ENCODE results near the gene TJP3.
"Not testable (repeated sequence)": the region's sequence is repeated elsewhere in the genome, so short reads cannot be mapped to it uniquely, and the experiment has no call there.

The TJP3 gene

GRCh38 chr19:3757705-3758104 lies 49.5 kb downstream of the TJP3 start:
- H3K4me3 ChIP-seq (ENCODE audit: low read depth in 1 of 5, low read length in 5 of 5); H3K27ac ChIP-seq (ENCODE audit: low read depth, low read length); H3K9ac ChIP-seq (ENCODE audit: low read length in 5 of 5); H3K27me3 ChIP-seq (ENCODE audit: control insufficient read depth in 5 of 5, insufficient read depth in 4 of 5, low read length in 5 of 5); H3K9me3 ChIP-seq (ENCODE audit: control insufficient read depth in 5 of 5, low read length in 5 of 5): not testable (repeated sequence)
- Histone ChIP-seq H3K36me3 (ENCODE audit: control insufficient read depth in 5 of 5, insufficient read depth in 5 of 5, low read length in 5 of 5) (peaks cover 0 to 37% (median 19%) of the 10 kb centered on the region in 5 donors), H3K4me1 (ENCODE audit: control insufficient read depth in 5 of 5, insufficient read depth in 5 of 5, low read length in 5 of 5) (peaks cover 0 to 28% (median 25%) of the 10 kb centered on the region in 5 donors)

GRCh38 chr19:3758297-3758696 lies 50.1 kb downstream of the TJP3 start:
- not testable (repeated sequence) for H3K27me3 ChIP-seq (ENCODE audit: control insufficient read depth in 5 of 5, insufficient read depth in 4 of 5, low read length in 5 of 5); H3K9ac ChIP-seq (ENCODE audit: low read length in 5 of 5); H3K4me3 ChIP-seq (ENCODE audit: low read depth in 1 of 5, low read length in 5 of 5); H3K27ac ChIP-seq (ENCODE audit: low read depth, low read length); H3K9me3 ChIP-seq (ENCODE audit: control insufficient read depth in 5 of 5, low read length in 5 of 5)
- H3K36me3 ChIP-seq (ENCODE audit: control insufficient read depth in 5 of 5, insufficient read depth in 5 of 5, low read length in 5 of 5): peaks cover 0 to 31% (median 15%) of the 10 kb centered on the region in 5 donors
- H3K4me1 ChIP-seq (ENCODE audit: control insufficient read depth in 5 of 5, insufficient read depth in 5 of 5, low read length in 5 of 5): peaks cover 0 to 33% (median 28%) of the 10 kb centered on the region in 5 donors

- no peaks in the 10 kb centered on the region for H3K27me3 ChIP-seq (ENCODE audit: control insufficient read depth in 5 of 5, insufficient read depth in 4 of 5, low read length in 5 of 5)
- peaks cover 0 to 34% (median 30%) of the 10 kb centered on the region in 5 donors for H3K4me1 ChIP-seq (ENCODE audit: control insufficient read depth in 5 of 5, insufficient read depth in 5 of 5, low read length in 5 of 5)
- H3K4me3 ChIP-seq (ENCODE audit: low read depth in 1 of 5, low read length in 5 of 5): no peak overlapping the region
- H3K27ac ChIP-seq (ENCODE audit: low read depth, low read length): no peak overlapping the region
- H3K9ac ChIP-seq (ENCODE audit: low read length in 5 of 5): peak overlapping the region in 2 of 5 donors; percentile 38 to 56
- no peaks in the 10 kb centered on the region for H3K9me3 ChIP-seq (ENCODE audit: control insufficient read depth in 5 of 5, low read length in 5 of 5)
- peaks cover 0 to 19% (median 10%) of the 10 kb centered on the region in 5 donors for H3K36me3 ChIP-seq (ENCODE audit: control insufficient read depth in 5 of 5, insufficient read depth in 5 of 5, low read length in 5 of 5)
Observed at GRCh38 chr19:3759482-3760254, 51.5 kb downstream of the TJP3 start.

- peaks cover 0 to 27% (median 15%) of the 10 kb centered on the region in 5 donors for H3K36me3 ChIP-seq (ENCODE audit: control insufficient read depth in 5 of 5, insufficient read depth in 5 of 5, low read length in 5 of 5)
- H3K4me1 ChIP-seq (ENCODE audit: control insufficient read depth in 5 of 5, insufficient read depth in 5 of 5, low read length in 5 of 5): peaks cover 0 to 34% (median 30%) of the 10 kb centered on the region in 5 donors
- peak overlapping the region; percentile 78 to 96 (median 93) for H3K4me3 ChIP-seq (ENCODE audit: low read depth in 1 of 5, low read length in 5 of 5)
- no peaks in the 10 kb centered on the region for H3K27me3 ChIP-seq (ENCODE audit: control insufficient read depth in 5 of 5, insufficient read depth in 4 of 5, low read length in 5 of 5)
- peak overlapping the region; percentile 87 to 99 (median 98) for H3K9ac ChIP-seq (ENCODE audit: low read length in 5 of 5)
- H3K9me3 ChIP-seq (ENCODE audit: control insufficient read depth in 5 of 5, low read length in 5 of 5): no peaks in the 10 kb centered on the region
- peak overlapping the region; percentile 98 for H3K27ac ChIP-seq (ENCODE audit: low read depth, low read length)
Observed at GRCh38 chr19:3760871-3761361, 52.7 kb downstream of the TJP3 start.

- Histone ChIP-seq H3K4me3 (ENCODE audit: low read depth in 1 of 5, low read length in 5 of 5) (peak within 1 kb of the TSS; percentile 83 to 96 (median 96)), H3K9ac (ENCODE audit: low read length in 5 of 5) (peak within 1 kb of the TSS; percentile 90 to 99 (median 98)), H3K27me3 (ENCODE audit: control insufficient read depth in 5 of 5, insufficient read depth in 4 of 5, low read length in 5 of 5) (no peaks in the 10 kb centered on the region), H3K4me1 (ENCODE audit: control insufficient read depth in 5 of 5, insufficient read depth in 5 of 5, low read length in 5 of 5) (peaks cover 0 to 37% (median 30%) of the 10 kb centered on the region in 5 donors), H3K36me3 (ENCODE audit: control insufficient read depth in 5 of 5, insufficient read depth in 5 of 5, low read length in 5 of 5) (peaks cover 0 to 31% (median 18%) of the 10 kb centered on the region in 5 donors), H3K27ac (ENCODE audit: low read depth, low read length) (peak within 1 kb of the TSS; percentile 98), H3K9me3 (ENCODE audit: control insufficient read depth in 5 of 5, low read length in 5 of 5) (no peaks in the 10 kb centered on the region)
Observed at GRCh38 chr19:3761382-3762129, 53.4 kb downstream of the TJP3 start, which contains the start of gene APBA3. Gene APBA3 (minus strand): TSS chr19:3761692. CDS start chr19:3760264, 1,428 bp downstream.

- peak overlapping the region in 3 of 5 donors; percentile 93 to 98 (median 94) for H3K9ac ChIP-seq (ENCODE audit: low read length in 5 of 5)
- no peaks in the 10 kb centered on the region for H3K9me3 ChIP-seq (ENCODE audit: control insufficient read depth in 5 of 5, low read length in 5 of 5)
- H3K27me3 ChIP-seq (ENCODE audit: control insufficient read depth in 5 of 5, insufficient read depth in 4 of 5, low read length in 5 of 5): no peaks in the 10 kb centered on the region
- H3K4me1 ChIP-seq (ENCODE audit: control insufficient read depth in 5 of 5, insufficient read depth in 5 of 5, low read length in 5 of 5): peaks cover 0 to 40% (median 30%) of the 10 kb centered on the region in 5 donors
- peak overlapping the region in 2 of 5 donors; percentile 93 to 96 for H3K4me3 ChIP-seq (ENCODE audit: low read depth in 1 of 5, low read length in 5 of 5)
- H3K36me3 ChIP-seq (ENCODE audit: control insufficient read depth in 5 of 5, insufficient read depth in 5 of 5, low read length in 5 of 5): peaks cover 0 to 32% (median 24%) of the 10 kb centered on the region in 5 donors
- peak overlapping the region; percentile 98 for H3K27ac ChIP-seq (ENCODE audit: low read depth, low read length)
Observed at GRCh38 chr19:3762130-3762473, 53.9 kb downstream of the TJP3 start.

GRCh38 chr19:3762501-3763459 lies 54.6 kb downstream of the TJP3 start, which contains the start of gene MRPL54:
Gene MRPL54 (plus strand): TSS chr19:3762682. CDS start chr19:3762701, 19 bp downstream.
- Histone ChIP-seq H3K9me3 (ENCODE audit: control insufficient read depth in 5 of 5, low read length in 5 of 5) (no peaks in the 10 kb centered on the region), H3K4me3 (ENCODE audit: low read depth in 1 of 5, low read length in 5 of 5) (peak within 1 kb of the TSS; percentile 77 to 96 (median 93)), H3K27ac (ENCODE audit: low read depth, low read length) (peak within 1 kb of the TSS; percentile 98), H3K4me1 (ENCODE audit: control insufficient read depth in 5 of 5, insufficient read depth in 5 of 5, low read length in 5 of 5) (peaks cover 0 to 40% (median 30%) of the 10 kb centered on the region in 5 donors), H3K27me3 (ENCODE audit: control insufficient read depth in 5 of 5, insufficient read depth in 4 of 5, low read length in 5 of 5) (no peaks in the 10 kb centered on the region), H3K36me3 (ENCODE audit: control insufficient read depth in 5 of 5, insufficient read depth in 5 of 5, low read length in 5 of 5) (peaks cover 0 to 33% (median 28%) of the 10 kb centered on the region in 5 donors), H3K9ac (ENCODE audit: low read length in 5 of 5) (peak within 1 kb of the TSS; percentile 90 to 99 (median 98))

- peaks cover 0 to 28% (median 22%) of the 10 kb centered on the region in 5 donors for H3K4me1 ChIP-seq (ENCODE audit: control insufficient read depth in 5 of 5, insufficient read depth in 5 of 5, low read length in 5 of 5)
- H3K9ac ChIP-seq (ENCODE audit: low read length in 5 of 5): no peak overlapping the region
- no peak overlapping the region for H3K4me3 ChIP-seq (ENCODE audit: low read depth in 1 of 5, low read length in 5 of 5)
- no peak overlapping the region for H3K27ac ChIP-seq (ENCODE audit: low read depth, low read length)
- no peaks in the 10 kb centered on the region for H3K27me3 ChIP-seq (ENCODE audit: control insufficient read depth in 5 of 5, insufficient read depth in 4 of 5, low read length in 5 of 5)
- H3K9me3 ChIP-seq (ENCODE audit: control insufficient read depth in 5 of 5, low read length in 5 of 5): no peaks in the 10 kb centered on the region
- peaks cover 0 to 47% (median 33%) of the 10 kb centered on the region in 5 donors for H3K36me3 ChIP-seq (ENCODE audit: control insufficient read depth in 5 of 5, insufficient read depth in 5 of 5, low read length in 5 of 5)
Observed at GRCh38 chr19:3765121-3765520, 56.9 kb downstream of the TJP3 start.

GRCh38 chr19:3765757-3766156 lies 57.6 kb downstream of the TJP3 start:
- not testable (repeated sequence) for H3K9me3 ChIP-seq (ENCODE audit: control insufficient read depth in 5 of 5, low read length in 5 of 5); H3K27me3 ChIP-seq (ENCODE audit: control insufficient read depth in 5 of 5, insufficient read depth in 4 of 5, low read length in 5 of 5); H3K27ac ChIP-seq (ENCODE audit: low read depth, low read length); H3K9ac ChIP-seq (ENCODE audit: low read length in 5 of 5); H3K4me3 ChIP-seq (ENCODE audit: low read depth in 1 of 5, low read length in 5 of 5)
- Histone ChIP-seq H3K36me3 (ENCODE audit: control insufficient read depth in 5 of 5, insufficient read depth in 5 of 5, low read length in 5 of 5) (peaks cover 0 to 49% (median 33%) of the 10 kb centered on the region in 5 donors), H3K4me1 (ENCODE audit: control insufficient read depth in 5 of 5, insufficient read depth in 5 of 5, low read length in 5 of 5) (peaks cover 0 to 22% (median 16%) of the 10 kb centered on the region in 5 donors)
